HG02763 (cell line): ENCODE data around the gene MB.
"Not testable (repeated sequence)": the region's sequence is repeated elsewhere in the genome, so short reads cannot be mapped to it uniquely, and the experiment has no call there.

Experiments
- ATAC-seq: cut with Tn5 transposase; IDR thresholded peaks from one replicate; pipeline ENCODE4 v1.9.1; 2021; ENCODE audit warnings: mild to moderate bottlenecking, moderate library complexity; ENCODE audit not compliant: unreplicated experiment

The MB gene

DNA sequence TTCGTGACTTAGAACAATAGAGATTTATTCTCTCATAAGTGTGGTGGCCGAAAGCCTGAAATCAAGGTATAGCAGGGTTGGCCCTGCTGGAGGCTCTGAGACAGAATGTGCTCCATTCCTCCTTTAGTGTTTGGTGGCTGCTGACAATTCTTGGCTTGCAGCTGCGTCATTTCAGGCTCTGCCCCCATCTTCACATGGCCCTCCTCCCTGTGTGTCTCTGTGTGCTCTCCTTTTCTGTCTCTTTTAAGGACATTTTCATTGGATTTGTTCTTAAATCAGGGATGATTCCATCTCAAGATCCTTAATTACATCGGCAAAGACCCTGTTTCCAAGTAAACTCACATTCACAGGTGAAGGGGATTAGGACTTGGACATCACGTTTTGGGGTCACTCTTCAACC, 20.9 kb upstream of the MB start:
- ATAC-seq, result no peak

DNA sequence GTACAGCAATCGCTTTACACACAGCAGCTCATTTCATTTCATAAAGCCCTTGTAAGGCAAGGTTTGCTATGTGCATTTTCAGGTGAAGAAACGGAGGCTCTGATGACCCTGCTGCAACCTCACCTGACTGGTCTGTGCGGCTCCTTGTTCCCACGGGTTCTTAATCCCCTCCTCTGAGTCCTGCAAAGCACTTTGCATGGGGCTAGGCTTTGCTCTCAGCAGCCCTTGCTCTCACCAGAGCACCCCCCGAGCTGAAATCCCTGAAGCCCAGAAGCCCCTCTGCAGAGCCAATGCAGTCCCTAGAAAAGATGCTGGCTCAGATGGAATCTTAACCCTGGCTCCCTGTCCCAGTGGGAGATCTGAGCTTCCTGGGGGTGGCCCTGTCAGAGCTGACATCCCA, 20.1 kb upstream of the MB start:
- no peak for ATAC-seq

DNA sequence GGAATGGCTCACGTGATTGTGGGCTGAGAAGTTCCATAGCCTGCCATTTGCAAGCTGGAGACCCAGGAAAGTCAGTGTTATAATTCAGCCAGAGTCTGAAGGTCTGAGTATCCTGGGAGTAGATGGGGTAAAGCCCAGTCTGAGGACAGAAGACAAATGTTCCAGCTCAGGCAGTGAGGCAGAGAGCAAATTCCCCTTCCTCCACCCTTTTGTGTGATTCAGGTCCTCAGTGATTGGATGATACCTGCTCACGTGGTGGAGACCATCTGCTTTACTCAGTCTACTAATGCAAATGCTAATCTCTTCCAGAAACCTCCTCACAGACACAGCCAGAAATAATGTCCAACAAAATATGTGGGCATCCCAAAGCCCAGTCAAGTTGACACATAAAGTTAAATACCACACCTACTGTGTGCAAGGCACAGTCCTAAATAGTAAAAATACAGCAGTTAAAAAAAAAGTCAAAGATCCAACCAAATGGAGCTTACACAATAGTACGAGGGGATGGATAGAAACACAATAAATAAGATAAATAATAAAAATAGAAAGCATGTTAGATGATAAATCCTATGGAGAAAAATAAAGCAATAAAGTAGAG, 17.9 kb upstream of the MB start:
- no peak for ATAC-seq

DNA sequence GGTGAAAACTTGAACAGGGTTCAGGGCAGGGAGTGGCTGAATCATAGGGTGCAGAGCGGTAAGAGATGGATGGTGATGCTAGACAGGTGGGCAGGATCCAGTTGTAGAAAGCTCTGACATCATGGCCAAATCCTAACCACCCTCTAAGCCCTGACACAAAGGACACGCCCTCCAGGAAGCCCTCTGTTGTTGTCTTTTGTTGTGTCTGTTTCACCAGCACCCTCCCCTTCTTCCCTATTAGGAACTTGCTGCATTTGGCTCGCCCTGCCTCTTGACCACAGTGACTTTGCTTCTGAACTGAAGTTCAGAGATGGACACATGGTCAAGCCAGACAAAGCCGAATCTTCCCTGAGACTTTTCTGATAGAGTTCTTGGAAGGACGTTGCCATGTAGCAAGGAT, 16.9 kb upstream of the MB start:
- no peak for ATAC-seq

DNA sequence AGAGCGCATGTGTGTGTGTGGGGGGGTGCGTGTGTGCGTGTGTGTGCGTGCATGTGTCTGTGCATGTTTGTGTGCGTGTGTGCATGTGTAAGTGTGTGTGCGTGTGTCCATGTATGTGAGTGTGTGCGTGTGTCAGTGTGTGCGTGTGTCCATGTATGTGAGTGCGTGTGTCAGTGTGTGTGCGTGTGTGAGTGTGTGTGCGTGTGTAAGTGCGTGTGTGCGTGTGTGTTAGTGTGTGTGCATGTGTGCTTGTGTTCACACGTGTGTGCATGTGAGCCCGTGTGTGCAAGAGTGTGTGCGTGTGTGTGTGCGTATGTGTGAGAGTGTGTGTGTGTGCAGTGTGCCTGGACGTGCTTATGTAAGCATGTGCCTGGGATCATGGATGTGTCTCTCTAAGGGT, 16.4 kb upstream of the MB start:
- no peak for ATAC-seq

DNA sequence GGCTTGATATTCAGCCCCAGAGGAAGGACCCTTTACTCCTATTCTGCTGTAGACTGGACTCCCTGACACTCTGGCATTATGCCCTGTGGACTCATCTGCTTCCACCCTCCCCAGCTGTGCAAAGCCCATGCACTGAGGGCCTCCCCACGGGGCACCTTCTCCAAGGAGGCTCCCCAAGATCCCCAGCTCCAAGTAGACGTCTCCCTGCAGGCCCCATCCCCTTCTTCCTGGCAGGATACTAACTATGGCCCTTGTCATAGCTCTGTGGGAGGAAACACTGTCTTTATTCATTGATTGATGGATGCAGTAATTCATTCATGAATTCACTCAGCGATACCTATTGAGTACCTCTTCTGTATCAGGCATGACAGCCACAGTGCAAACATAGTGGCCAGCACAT, 15.8 kb upstream of the MB start:
- no peak for ATAC-seq

DNA sequence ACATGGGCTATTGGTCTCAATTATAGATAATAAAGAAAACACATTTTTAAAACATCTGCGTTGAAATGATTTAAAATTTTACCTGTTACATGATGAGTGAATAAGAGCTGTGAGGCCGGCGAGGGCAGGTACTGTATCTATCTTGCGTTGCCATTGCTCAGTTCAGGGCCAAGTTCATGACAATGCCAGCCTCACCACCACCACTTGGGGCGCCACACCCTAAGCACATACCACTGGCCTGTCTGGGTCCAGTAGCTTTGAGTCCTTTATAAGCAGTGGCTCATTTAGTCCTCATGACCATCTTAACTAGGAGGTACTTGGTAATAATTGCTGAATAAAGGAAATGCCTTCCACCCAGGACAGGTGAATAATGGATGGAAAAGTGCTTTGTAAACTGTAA, 14.5 kb upstream of the MB start:
- no peak for ATAC-seq

DNA sequence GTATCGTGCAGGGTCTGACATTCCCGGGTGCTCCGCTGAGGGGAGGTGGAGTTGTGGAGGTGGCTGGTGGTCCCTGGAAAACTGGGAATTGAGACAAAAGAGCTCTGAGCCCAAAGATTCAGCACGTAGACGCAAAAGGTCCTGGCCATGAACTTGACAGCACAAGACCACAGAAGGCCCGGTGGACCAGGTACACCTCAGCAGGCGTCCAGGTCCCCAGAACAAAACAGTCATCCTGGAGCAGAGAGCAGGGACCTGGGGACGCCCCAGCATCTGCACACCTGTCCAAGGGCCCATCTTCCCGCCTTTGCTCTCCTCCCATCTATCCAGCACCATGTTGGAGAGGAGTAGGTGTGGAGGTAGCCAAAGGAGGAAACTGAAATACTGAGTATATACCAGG, 13.8 kb upstream of the MB start:
- ATAC-seq, result no peak

DNA sequence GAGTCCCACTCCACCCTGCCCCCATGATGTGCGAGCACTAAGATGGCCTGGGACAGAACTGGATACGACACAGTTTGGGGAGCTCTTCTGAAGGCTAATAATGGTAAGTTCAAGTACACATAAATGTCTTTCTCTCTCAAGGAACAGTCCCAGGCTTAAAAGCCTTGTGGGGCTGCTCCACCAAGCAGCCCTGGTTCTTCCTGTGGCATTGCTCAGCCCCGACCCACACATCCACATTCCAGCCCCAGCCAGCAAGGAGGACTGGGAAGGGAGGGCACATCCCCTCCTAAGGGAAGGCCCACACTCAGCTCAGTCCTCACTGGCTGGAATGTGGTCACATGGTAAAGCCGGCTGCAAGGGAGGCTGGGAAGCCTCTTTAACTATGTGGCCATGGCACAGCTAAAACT, 13.3 kb upstream of the MB start:
- no peak for ATAC-seq

DNA sequence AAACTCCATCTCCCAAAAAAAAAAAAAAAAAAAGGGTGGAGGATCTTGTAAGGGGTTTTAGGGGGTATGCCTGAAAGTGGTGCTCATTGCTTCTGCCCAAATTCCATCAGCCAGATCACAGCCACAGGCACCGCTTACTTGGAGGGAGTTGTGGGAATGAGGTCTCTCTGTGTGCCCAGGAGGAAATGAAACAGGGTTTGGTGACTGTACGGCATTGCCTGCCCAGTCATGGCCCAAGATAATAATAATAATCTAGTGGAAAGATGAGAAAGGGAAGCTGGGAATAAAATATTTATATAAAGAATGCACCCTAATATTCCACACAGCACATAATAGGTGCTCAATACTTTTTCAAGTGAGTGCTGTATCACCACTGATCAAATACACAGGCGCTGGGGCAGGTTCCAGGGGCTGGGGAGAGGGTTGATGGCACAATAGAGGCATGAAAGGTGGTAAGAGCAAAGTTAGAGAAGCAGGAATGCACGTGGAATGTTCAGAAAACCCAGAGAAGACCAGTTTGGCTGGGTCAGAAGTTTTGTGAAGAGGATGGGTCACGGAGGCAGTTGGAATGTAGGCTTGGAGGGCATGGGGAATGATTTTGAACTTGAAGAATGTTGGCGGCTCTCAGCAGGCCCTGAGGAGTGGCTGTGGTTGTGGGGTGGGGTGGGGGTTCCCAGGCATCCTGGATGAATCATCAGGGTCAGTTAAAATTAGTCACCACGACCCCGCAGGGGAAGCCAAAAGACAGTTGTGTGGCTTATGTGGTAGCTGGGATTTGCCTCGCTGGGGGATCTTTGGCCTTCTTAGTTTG, 12.5 kb upstream of the MB start:
- ATAC-seq, result no peak

DNA sequence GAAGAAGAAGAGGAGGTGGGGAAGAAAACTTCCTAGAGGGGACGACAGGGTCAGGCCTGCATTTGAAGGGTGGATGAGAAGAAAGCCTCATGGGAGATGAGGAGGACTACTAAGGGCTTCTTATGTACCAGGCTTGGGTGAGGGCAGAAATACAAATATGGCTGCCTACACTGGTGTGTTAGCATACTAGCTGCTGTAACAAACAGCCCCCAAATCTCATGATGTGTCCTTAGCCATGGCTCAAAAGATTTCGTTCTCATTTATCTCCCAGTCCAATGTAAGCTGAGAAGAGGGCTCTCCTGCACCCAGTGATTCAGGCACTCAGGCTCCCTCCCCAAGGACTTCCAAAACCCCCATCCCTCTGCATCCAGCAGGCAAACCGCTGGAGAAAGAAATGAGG, 11.6 kb upstream of the MB start:
- ATAC-seq, result no peak

DNA sequence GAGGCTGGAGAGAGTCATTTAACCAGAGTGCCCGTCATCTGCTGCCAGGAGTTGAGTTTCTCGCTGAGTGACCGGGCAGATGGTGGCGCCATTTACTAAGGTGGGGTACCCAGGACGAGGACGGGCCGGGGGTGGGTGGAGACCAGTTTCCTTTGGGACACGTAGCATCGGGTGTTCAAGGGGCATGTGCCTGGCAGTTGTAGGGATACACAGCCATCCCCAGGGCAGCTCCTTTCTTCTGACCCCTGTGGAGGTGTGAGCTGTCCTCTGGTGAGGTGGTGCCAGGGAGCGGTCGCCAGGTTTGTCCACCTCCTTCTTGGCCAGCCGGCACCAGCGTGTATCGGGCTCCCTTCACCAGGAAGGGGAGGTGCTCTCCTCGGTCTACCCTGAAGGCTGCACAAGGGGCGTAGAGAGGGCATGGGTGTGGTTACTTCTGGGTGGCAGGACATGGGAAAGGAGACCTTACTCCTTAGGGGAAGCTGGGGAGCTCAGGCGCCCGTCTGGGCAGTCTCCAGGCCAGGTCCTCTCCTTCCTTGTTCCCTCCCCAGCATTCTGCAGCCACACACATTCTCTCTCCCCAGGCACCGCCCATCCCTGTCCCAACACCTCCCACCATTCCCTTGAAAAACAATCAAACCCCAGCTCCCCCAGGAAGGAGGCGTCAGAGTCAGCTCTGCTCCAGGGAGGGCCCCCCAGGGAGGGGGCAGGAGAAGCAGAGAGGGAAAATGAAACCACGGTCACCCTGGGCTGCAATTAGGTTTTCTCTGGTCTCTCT, 10.3 kb upstream of the MB start:
- ATAC-seq, result no peak

DNA sequence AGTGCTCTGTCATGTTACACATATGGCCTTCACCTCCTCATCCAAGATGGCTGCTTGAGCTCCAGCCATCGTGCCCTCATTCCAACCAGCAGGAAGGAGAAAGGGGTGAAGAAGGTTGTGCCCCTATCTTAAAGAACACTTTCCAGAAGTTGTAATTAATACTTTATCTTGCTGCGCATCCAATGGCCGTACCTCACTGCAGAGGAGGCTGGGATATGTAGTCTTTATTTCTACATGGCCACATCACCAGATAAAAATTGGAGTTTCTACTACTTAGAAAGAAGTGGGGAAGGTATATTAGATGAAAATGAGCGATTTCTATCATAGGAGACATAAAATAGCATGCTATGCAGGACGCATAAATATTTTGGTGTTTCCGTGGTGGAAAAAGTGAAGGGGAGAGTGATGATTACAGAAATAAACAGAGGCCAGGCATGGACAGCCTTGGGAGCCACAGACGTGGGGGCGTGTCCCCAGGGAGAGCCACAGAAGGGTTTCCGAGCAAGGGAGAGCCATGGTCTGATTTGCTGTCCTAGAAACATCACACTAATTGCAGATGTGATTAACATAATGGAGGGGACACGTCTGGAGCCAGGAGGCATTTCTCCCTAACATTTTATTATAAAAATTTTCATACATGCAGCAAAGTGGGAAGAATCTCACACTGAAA, 8.8 kb upstream of the MB start:
- ATAC-seq, result no peak

DNA sequence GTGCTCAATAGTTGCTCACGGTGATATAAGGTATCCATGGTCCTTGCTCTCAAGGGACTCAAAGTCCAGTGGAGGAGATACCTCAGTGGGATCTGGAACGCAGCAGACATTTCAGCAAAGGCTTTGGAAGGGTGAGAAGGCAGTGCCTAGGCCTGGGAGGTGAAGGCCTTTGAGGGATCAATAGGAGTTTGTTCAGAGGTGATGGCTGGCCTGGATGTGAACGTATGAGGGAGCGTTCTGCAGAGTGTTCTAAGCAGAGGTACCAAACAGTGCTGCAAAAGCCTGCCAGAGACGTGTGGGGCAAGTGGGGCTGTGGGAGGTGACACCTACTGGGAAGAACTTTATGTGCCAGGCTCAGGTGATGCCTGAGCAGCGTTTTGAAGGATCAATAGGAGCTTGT, 7.4 kb upstream of the MB start:
- no peak for ATAC-seq

DNA sequence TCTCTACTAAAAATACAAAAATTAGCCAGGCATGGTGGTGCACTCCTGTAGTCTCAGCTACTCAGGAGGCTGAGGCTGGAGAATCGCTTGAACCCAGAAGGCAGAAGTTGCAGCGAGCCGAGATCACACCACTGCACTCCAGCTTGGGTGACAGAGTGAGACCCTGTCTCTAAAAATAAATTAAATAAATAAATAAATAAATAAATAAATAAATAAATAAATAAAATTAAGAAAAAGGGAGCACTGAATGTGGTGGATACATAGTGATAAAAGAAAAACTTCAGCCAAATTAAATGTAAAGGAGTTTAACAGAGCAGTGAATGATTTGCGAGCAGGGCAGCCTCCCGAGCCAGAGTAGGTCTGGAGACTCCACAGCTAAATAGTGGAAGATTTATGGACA, 6.8 kb upstream of the MB start:
- not testable (repeated sequence) for ATAC-seq

DNA sequence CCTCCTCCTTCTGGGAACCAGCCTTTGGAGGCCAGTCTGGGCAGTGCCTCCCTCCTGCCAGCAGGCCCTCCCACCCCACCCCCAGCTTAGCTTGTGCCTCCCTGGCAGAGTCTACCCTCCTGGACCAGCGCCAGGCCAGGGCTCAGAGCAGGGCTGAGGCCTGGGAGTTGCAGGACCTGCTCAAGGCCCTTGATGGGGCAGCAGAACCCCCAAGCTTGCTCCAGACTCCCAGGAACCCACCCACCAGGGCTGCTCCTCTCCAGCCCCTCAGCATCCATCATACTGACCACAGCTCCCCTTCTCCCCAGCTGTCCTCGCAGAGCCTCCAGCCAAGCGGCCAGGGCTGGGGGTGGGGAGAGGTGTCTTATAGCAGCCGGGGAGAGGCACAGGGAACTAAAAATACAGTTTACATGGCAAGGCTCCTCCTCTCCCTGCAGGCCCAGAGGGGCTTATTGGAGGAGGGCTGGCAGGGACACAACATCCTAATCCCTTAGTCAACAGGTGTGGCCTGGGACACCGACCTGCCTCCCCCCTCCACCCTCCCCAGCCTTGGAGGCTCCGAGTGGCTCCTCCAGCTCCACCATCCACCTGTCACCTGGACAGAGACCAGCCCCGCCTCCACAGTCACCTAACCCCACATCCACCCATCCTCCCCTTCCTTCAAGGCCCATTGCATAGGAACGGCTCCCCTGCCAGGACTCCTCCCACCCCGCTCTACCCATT, 5.2 kb upstream of the MB start:
- ATAC-seq, result no peak

DNA sequence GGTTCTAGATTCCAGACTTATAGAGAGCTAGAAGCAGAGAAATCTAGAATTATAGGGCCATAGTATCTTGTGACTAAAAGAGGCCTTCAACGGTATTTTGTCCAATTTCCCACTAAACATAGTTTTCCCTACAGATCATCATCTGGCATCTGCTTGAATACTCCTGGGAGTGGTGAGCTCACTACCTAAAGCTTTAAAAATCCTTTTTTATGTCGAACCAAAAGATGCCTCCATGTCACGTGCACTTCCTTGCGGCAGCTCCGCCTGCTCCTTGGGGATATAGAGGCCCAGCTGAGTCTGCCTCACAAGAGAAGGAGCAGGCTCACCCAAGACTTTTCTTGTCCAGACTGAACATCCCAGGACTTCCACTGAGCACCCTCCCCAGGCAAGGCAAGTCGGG, 4.3 kb upstream of the MB start:
- no peak for ATAC-seq

DNA sequence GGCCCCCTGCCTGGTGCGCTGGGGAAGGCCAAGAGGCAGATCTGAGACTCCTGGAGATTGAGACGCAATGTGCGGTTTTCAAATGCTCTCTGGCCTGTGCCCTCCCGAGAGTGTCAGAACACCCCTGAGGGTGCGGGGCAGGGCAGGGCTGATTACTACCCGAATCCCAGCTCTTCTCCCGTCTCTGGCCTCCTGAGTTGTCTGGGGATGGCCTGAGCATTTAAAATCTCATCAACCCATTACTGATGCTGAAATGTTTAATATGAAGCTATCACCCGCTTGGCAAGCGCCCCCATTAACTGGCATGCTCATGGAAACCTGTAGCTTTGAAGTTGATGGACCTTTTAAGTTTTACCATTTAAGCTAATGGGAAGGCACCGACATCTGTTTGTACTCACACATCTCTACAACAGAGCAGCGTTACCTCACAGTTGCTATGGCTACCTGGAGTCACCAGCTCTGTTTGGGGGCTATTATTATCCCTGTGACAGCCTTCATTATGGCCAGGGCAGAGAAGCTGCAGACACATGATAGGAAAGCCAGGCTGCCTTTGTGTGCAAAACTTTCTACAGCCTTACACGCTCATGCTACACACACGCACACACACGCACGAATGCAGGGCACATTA, 3.6 kb upstream of the MB start:
- ATAC-seq, result no peak

DNA sequence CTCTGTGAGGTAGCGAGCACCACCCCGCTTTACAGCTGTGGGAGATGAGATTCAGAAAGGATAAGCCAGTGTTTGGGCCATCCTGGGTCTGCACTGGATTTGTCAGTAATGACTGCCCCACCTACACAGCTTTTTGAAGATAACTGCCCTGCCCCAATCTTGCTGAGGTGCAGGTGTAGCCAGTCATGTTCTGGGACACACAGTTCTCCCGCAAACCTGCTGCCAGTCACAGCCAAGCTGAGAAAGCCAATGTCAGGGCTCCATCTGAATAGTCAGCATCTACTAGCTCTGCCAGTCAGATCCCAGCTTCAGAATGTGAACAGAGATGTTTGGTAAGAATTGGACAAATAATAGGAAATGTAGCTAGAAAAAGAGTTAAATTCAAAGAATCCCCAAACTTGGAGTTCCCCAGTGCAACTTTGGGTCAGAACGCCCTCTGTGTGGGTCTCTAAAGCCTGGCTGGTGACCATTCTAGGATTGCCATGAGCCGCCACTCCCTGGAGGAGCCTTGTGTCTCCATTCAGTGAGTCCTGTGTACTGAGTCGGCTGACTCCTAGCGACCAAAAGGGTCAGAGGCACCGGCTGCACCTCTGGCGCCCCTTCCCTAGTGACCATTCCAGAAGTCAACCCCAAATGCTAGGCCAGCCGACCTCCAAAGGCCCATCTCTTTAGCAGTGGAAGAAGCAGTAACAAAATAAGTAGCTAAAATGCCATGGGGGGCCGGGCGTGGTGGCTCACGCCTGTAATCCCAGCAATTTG, 2.4 kb upstream of the MB start:
- ATAC-seq, result no peak
